ENCODE data around the gene PTPN3. TPM values are rescaled to one million over a fixed set of nuclear protein-coding genes. Genes with fewer than 3 reads are reported as not detected.

The PTPN3 gene
- polyA plus RNA-seq, 1 experiment: 1.1 TPM

DNA sequence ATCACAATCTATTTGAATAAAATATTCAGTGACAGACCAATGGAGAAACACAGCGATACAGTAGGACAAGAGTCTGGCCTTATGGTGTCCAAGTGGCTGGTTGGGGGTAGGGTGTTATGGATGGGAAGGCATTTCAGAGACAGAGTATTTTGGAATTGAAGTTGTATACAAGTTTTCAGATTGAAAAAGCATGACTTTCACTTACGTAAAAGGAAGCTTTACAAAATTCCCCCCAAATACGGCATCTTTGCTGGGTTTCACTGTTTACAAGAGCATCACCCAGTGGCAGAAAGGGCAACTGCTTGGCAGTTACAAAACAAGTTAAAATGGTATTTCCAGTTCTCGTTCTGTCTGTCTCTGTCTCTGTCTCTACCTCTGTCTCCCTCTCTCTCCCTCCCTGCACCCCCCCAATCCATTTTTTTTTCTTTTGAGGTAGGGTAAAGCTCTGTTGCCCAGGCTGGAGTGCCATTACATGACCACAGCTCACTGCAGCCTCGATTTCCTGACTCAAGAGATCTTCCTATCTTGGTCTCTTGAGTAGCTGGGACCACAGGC, 86.2 kb downstream of the PTPN3 start:
- TF ChIP-seq, protein P1, sequence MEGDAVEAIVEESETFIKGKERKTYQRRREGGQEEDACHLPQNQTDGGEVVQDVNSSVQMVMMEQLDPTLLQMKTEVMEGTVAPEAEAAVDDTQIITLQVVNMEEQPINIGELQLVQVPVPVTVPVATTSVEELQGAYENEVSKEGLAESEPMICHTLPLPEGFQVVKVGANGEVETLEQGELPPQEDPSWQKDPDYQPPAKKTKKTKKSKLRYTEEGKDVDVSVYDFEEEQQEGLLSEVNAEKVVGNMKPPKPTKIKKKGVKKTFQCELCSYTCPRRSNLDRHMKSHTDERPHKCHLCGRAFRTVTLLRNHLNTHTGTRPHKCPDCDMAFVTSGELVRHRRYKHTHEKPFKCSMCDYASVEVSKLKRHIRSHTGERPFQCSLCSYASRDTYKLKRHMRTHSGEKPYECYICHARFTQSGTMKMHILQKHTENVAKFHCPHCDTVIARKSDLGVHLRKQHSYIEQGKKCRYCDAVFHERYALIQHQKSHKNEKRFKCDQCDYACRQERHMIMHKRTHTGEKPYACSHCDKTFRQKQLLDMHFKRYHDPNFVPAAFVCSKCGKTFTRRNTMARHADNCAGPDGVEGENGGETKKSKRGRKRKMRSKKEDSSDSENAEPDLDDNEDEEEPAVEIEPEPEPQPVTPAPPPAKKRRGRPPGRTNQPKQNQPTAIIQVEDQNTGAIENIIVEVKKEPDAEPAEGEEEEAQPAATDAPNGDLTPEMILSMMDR (IDR thresholded peaks at IDR 0.05; ENCODE audit: insufficient read depth, low read depth, low read length): peak; percentile 85
- H3K36me3 ChIP-seq (ENCODE audit: control insufficient read depth, insufficient read depth, low read length): no peaks in the 10 kb centered on the region; the same call in 1 of the 2 replicates
- 0 out of 2 replicates have a peak, but pooled peaks cover 1% of the 10 kb centered on the region for H3K27me3 ChIP-seq (ENCODE audit: control insufficient read depth, insufficient read depth, low read length)
- no peak overlapping the region for H3K4me3 ChIP-seq (ENCODE audit: low read depth, low read length)
- peak; percentile 4 for DNase-seq (ENCODE audit: low read depth)
- ChIA-PET POLR2A (no interaction called here), CTCF (interaction anchor here (0.6 to 3.3 kb wide), 12 partner anchors 9 to 522 kb away, joined by 3 to 15 read pairs (median 3); no protein-coding TSS in a partner anchor)

DNA sequence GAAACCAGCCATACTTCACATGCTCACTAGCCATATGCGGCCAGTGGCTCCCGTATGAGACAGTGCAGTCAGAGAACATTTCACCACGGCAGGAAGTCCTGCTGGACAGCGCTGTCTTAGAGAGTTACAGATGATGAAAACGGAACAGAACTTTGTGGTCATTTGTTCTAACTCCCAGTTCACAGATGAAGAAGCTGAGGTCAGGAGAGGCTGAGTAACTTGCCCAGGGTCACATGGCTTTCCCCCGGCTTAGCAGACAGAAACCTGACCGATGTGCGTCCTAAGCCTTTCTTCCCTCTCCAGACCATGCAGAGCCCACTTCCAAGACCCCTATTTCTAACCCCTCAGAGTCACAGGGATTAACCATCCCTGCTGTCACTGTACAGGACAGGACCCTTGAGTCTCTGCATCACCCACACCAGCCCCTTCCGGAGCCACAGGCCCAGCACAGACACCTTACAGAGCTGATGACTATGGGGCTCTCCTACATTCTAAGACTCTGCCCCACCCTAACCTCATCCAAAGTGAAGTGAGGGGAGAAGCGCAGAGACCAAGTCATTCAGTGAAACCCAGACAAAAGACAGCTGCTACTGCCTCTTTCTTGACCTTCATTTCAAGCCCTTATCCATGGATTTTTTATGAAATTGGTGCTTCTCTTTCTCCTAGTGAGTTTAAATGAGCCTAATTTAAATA, 86.9 kb downstream of the PTPN3 start:
- H3K27me3 ChIP-seq (ENCODE audit: control insufficient read depth, insufficient read depth, low read length): 0 out of 2 replicates have a peak, but pooled peaks cover 1% of the 10 kb centered on the region
- H3K36me3 ChIP-seq (ENCODE audit: control insufficient read depth, insufficient read depth, low read length): no peaks in the 10 kb centered on the region; the same call in 1 of the 2 replicates
- CTCF ChIA-PET: interaction anchor here (0.6 to 3.3 kb wide), 14 partner anchors 8 to 521 kb away, joined by 3 to 15 read pairs (median 3); no protein-coding TSS in a partner anchor
- TF ChIP-seq, protein P1 (IDR thresholded peaks at IDR 0.05; ENCODE audit: insufficient read depth, low read depth, low read length): no peak
- no peak for DNase-seq (ENCODE audit: low read depth)
- POLR2A ChIA-PET: no interaction called here
- H3K4me3 ChIP-seq (ENCODE audit: low read depth, low read length): no peak overlapping the region

DNA sequence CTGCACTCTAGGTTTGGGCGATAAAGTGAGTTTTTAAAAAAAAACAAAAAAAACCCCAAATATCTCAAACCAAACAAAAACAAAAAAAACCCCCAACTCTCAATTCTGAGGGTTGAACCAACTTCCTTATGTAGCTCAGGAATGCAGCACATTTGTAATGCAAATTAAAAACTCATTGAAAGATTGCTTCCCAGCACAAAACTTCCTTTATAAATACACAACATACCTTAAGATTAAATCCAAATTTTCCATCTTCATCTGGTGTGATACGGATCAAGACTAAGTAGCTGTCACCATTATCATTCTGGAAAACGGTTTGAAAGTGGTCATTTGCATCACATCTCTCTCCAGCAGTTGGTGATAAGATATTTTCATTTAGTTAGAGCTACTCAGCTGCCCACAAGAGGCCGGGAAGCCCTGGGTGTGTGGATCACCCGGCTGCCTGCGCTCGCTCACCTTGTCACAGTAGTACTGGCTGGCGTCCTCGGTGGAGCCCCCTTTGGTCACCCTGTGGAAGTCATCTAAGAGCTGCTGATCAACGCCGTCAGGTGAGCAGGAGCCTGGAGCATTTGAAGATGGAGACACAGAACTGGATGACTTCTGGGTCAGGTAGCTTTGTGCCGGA, 88.2 kb downstream of the PTPN3 start:
- H3K27me3 ChIP-seq (ENCODE audit: control insufficient read depth, insufficient read depth, low read length): 0 out of 2 replicates have a peak, but pooled peaks cover 1% of the 10 kb centered on the region
- ChIA-PET POLR2A (no interaction called here), CTCF (interaction anchor here (0.9 to 3.3 kb wide), 6 partner anchors 9 to 165 kb away, joined by 3 to 15 read pairs (median 6); no protein-coding TSS in a partner anchor)
- H3K36me3 ChIP-seq (ENCODE audit: control insufficient read depth, insufficient read depth, low read length): no peaks in the 10 kb centered on the region; the same call in 1 of the 2 replicates
- TF ChIP-seq, protein P1 (IDR thresholded peaks at IDR 0.05; ENCODE audit: insufficient read depth, low read depth, low read length): no peak
- DNase-seq (ENCODE audit: low read depth): no peak
- H3K4me3 ChIP-seq (ENCODE audit: low read depth, low read length): no peak overlapping the region

DNA sequence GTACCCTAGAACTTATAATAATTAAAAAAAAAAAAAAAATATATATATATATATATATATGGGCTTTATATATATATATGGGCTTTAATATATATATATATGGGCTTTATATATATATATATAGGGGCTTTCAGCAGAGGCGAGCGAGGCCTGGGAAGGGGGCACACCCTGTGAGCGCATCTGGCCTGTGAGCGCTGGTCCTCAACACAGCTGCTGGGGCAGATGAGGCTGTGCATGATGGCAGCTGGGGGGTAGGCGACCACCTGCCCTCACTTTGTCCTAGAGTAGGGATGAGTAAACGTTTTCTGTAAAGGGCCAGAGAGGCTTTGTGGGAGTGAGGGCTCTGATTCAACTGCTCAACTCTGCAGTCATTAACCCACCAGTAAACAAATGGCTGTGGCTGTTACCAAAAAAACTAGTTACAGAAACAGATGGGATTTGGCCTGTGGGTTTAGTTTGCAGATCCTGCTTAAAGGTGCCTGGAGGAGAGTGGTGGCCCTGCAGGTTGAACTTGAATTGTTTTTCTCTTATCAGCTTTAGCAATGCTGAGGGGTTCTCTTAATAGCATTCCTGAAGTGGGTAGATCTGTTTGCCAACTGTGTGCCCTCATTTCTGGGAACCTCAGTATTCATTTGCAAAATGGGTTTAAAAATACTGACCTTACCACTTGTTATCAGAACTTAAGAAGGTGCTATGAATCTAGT, 89.2 kb downstream of the PTPN3 start:
- no peak overlapping the region for H3K4me3 ChIP-seq (ENCODE audit: low read depth, low read length)
- TF ChIP-seq, protein P1 (IDR thresholded peaks at IDR 0.05; ENCODE audit: insufficient read depth, low read depth, low read length): no peak
- 0 out of 2 replicates have a peak, but pooled peaks cover 1% of the 10 kb centered on the region for H3K27me3 ChIP-seq (ENCODE audit: control insufficient read depth, insufficient read depth, low read length)
- DNase-seq (ENCODE audit: low read depth): no peak
- CTCF ChIA-PET: interaction anchor here (0.6 to 3.3 kb wide), 5 partner anchors 8 to 554 kb away, joined by 3 to 15 read pairs (median 4); no protein-coding TSS in a partner anchor
- no peaks in the 10 kb centered on the region; the same call in 1 of the 2 replicates for H3K36me3 ChIP-seq (ENCODE audit: control insufficient read depth, insufficient read depth, low read length)
- POLR2A ChIA-PET: no interaction called here
